ENCODE measurements around the gene PPP2CA.
"Not testable (repeated sequence)": the region's sequence is repeated elsewhere in the genome, so short reads cannot be mapped to it uniquely, and the experiment has no call there.

Gene PPP2CA

DNA sequence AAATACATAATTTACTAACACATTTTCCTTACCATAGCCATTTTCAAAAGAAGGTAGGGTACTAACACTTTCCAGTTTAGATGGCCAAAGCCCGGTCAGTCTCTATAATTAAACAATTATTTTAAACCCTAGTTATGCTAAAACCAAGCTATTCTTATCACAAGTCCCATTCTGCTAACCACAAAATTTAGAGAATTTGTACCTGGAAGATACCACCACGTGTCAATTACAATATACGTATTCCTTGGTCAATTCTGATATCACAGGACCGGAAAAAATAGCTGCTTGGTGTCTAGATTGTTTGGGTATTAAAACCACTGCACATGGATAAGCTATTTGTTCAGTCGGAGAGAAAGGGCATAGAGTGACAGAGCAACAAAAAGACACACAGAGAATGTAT, 30.2 kb downstream of the PPP2CA start:
- DNase-seq (ENCODE audit: low read depth in 3 of 3): no peak

- no peak for DNase-seq (ENCODE audit: low read depth in 3 of 3)
Measured at GRCh38 chr5:134189031-134189430, 36.8 kb downstream of the PPP2CA start.

- DNase-seq (ENCODE audit: low read depth in 3 of 3): no peak
Measured at GRCh38 chr5:134188092-134188491, 37.8 kb downstream of the PPP2CA start.

DNA sequence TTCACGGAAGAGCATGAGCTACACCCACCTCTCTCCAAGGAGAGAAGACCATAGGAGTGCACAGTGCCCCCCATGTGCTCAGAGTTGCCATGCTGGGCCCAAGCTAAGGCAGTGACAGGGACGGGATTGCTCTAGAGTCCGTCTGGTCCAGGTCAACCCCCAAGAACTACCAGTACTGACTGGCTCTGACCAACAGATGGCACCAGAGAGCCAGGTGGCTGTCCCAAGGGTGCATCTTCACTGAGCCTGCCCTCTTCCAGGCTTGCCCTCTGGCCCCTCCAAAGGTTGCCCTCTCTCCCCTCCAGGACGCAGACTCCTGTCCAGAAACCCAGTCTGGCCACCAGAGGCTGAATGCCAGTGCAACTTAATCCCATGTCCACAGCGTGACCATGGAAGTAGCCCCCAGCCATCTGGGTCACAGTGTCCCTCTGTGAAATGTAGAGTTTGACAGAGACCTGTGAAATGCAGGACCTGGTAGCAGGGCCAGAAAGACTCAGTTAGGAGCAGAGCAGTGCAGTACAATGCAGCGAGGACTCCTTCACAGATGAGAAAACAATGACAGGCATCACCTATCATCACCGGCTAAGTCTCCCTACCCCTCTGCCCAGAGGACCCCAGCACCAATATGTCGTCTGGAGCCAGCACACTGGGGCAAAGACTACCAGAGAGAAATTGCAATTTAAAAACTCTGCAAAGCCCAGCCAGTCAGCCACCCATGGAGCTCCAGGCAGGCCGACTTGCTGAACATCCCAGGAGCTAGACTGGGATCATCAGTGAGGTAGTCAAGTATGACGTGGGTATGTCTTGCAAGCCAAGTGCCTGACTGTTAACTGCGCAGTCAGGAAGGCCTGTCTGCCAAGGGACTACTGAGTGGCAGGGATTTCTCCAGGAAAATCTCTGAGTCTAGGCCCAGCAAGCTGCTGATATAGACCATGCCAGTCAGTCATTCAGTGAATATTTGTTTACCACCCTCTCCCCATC, 41.4 kb downstream of the PPP2CA start:
- DNase-seq (ENCODE audit: low read depth in 3 of 3): peak; percentile 59 to 68 (median 67)

- DNase-seq (ENCODE audit: low read depth in 3 of 3): no peak
Measured at GRCh38 chr5:134183481-134183880, 42.4 kb downstream of the PPP2CA start.

DNA sequence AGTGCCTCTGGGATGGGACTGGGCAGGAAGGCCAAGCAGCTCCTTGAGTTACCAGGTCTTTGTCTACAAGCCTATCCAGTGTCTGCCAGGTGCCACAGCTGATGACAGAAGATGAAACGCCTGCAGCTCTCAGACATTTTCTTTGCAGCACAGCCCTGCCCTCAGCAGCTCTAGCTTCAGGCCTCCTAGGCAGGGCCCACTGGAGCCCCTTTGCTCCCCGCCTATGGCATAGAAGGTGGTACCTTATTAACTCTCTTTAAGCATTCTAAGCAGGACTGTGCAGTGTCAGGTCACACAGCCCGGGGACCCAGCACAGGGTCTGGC, 47.8 kb downstream of the PPP2CA start:
- no peak for DNase-seq (ENCODE audit: low read depth in 3 of 3)

- DNase-seq (ENCODE audit: low read depth in 3 of 3): no peak
Measured at GRCh38 chr5:134177369-134178095, 48.3 kb downstream of the PPP2CA start.

DNA sequence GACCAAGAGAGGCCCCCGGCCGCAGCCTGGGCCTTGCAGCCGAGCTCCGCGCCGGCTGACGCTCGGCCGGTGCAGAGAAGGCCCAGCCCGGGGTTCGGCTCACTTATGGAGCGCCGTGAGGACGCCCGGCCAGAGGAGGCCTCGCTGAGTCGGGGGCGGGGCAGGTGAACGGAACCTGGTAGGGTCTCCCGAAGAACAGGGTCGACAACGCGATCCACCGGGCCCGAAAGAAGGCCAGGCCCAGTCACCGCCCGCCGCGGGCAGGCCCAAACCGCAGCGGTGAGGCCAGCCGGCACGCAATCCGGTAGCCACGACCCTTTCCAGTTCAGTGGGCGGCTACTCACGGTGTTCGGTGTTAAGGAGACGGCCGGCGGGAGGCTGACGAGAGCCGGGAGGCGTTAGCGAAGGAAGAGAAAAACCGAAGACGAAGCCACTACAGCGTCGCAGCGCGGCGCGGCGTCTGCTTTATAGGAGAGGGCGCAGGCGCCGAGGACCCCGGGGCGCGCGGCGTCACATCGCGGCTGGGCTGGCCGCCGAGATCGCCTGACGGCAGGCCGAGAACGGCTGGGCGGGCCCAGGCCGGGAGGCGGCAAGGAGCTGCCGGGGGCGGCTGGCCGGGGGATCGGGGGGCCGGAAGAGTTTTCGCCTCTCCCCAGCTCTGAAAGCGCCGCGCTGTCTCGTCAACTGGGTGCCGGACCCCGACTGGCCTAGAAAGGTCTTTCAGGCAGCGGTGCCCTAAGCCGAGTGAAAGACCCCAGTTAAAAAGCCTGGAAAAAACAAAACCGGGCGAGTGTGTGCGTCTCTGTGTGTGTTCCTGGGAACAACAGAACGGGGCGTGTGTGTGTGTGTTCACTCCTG, 49.1 kb downstream of the PPP2CA start, which contains the start of gene SKP1:
TSS of gene SKP1 (minus strand) at position 440 of the 858 bp plus-strand sequence. CDS start 2,928 bp downstream, outside the sequence.
- DNase-seq (ENCODE audit: low read depth in 3 of 3): peak; percentile 70 to 77 (median 76)

DNA sequence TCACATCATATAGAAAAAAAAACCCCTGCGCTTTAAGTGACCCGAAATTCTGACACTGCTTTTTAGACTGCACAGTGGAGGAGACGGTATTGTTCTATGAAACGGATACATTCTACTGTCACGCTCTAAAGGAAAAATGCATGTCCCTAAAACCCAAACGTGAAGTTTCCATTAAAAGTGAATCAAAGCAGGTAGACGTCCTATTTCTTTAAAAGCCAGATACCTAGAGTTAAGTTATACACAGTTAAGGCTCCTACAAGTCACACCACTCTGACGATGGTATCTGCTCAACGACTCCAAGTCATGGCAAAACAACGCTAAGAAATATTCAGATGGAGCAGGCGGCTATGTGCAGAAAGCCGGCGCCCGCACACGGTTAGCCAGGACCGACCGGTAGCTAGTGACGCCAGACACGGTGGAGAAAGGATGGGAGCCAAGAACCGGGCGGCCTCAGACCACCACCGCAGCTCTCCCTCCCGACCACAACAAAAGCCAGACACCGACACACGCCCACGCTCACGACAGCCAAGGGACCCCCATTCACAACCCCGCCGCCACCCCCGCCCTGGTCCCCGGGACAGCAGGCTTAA, 49.9 kb downstream of the PPP2CA start:
- DNase-seq (ENCODE audit: low read depth in 3 of 3): peak in 1 of 3 donors; percentile 36

DNA sequence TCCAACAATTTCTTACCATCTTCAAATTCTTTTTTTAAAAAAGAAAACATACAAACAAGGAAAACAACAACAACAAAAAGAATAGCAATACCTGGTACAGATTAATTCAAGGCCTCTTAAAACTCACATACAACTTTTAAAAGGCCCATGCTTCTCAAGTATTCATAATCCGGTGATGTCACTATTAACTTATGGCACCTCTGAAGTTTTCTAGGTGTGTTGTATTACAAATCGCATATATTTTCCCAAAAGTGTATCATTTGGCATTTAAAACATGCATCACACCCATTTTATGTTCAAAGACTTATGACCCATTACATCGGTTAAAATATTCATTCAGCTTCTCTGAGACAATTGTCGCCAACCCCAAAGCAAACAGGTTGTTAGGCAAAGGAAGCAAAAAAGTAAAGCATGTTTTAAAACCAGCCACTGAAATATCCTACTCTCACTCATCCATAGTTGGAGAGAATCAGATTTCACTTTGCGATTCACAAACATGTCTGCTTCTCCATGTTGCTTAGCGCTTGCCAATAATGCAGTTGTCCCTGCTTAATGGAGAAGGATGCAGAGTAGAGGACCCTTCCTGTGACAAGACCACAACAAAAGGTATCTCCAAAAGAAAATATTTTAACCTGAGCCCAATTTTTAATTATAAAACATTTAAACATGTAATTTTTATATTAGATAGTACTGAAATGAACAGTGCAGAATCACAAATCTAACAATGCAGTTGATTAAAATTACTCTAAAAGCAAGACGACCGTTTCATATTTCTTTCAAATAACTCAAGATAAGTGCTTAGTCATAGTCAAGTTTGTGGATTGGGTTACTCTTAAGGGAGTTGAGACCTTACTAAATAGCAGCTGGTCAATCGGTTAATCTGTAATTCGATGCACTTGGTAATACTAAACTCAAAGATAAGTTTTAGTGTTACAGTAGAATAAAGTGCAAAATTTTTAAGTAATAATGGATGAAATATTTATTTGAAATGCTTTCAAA, 50.7 kb downstream of the PPP2CA start:
- DNase-seq (ENCODE audit: low read depth in 3 of 3): no peak

DNA sequence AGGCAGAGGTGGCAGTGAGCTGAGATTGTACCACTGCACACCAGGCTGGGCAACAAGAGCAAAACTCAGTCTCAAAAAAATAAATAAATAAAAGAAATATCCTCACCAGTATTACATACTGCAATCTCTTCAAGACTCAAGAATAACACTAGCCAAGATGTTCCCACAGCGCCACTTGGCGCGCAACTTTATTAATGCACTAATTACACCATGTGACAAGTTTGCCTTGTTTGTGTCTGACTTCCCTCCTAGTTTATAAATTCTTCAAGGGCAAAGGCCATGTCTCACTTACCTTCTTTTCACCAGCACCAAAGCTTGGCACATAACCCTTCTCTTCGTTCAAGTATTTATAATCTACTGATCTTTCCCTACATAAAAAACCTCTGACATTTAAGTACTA, 53.9 kb downstream of the PPP2CA start:
- DNase-seq (ENCODE audit: low read depth in 3 of 3): no peak

- no peak for DNase-seq (ENCODE audit: low read depth in 3 of 3)
Measured at GRCh38 chr5:134162592-134162991, 63.3 kb downstream of the PPP2CA start.

DNA sequence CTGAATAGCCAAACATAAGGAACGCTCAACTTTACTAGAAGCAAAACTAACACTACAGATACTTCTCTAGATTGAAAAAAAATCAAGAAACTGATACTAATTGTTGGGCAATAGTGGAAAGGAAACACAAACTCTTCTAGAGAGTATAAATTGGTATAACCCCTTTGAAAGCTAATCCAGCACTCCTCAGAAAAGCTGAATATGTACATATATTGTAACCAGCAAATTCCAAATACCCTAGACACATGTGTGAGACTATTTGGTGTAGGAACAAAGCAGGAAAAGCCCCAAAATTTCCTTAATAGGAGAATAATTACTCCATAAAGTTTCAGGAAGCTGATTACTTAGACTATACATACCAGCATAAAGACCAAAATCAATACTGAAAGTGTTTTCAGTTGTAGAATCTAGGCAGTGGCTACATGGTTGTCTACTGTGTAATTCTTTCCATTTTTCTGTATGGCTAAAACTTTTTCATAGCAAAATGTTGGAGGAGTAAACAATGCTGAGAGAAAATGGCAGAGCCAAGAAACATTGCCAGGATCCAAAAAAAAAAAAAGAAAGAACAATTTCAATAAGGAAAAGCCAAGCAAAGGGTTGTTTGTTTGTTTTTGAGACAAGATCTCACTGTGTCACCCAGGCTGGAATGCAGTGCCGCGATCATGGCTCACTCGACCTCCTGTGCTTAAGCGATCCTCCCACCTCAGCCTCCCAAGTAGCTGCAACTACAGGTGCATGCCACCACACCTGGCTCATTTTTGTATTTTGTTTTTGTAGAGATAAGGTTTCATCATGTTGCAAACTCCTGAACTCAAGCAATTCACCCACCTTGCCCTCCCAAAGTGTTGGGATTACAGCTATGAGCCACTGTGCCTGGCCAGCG, 64.1 kb downstream of the PPP2CA start:
- DNase-seq (ENCODE audit: low read depth in 3 of 3): no peak

DNA sequence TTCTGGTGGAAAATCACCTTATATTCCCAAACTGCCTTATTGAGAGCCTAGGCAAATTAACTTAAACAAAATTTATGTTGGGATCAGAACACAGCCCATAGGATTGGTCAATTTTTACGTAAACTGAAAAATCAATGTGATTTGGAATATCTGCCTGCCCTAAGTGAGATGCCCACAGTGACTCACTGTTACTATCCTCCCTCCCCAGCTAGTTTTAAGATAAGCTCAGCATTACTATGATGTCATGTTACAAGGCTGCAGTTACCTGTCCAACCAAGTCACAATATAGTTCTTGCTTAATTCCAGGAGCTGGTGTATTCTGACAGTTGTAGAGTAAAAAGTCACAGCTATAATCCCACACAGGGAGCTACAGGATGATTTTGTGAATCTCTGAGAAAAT, 72.2 kb downstream of the PPP2CA start:
- DNase-seq (ENCODE audit: low read depth in 3 of 3): no peak

DNA sequence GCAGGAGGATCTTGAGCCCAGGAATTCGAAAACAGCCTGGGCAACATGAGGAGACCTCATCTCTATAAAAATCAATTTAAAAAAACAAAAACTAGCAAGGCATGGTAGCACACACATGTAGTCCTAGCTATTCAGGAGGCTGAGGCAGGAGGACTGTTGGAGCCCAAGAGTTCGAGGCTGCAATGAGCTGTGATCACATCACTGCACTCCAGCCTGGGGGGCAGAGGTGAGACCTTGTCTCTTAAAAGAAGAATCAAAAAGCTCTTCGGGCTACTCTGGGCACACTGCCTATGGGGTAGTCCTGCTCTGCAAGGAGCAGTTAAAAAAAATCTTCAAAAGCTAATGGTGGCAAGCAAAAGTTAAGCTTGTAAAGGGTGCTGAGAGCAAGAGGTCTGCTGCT, 72.6 kb downstream of the PPP2CA start:
- no peak for DNase-seq (ENCODE audit: low read depth in 3 of 3)

GRCh38 chr5:134152173-134152832, 73.6 kb downstream of the PPP2CA start:
- DNase-seq (ENCODE audit: low read depth in 3 of 3): not testable (repeated sequence)

DNA sequence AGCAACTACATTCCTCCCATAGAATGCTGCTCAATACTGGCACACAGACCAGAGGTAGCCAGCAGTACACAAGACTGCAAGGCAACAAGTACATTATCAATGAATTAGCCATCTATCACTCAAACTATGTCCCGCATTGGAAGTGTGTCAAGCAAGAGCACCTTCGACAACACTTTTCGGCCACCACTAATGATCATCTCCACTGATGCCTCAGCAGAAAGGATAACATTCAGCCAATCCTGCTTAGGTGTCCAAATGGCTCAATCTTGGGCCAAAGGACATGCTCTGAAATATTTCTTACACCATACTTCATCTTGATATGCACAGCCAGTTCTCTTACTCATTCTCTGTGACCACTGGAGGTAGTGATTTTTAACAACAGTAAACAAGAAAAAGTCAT, 74.2 kb downstream of the PPP2CA start:
- no peak for DNase-seq (ENCODE audit: low read depth in 3 of 3)

DNA sequence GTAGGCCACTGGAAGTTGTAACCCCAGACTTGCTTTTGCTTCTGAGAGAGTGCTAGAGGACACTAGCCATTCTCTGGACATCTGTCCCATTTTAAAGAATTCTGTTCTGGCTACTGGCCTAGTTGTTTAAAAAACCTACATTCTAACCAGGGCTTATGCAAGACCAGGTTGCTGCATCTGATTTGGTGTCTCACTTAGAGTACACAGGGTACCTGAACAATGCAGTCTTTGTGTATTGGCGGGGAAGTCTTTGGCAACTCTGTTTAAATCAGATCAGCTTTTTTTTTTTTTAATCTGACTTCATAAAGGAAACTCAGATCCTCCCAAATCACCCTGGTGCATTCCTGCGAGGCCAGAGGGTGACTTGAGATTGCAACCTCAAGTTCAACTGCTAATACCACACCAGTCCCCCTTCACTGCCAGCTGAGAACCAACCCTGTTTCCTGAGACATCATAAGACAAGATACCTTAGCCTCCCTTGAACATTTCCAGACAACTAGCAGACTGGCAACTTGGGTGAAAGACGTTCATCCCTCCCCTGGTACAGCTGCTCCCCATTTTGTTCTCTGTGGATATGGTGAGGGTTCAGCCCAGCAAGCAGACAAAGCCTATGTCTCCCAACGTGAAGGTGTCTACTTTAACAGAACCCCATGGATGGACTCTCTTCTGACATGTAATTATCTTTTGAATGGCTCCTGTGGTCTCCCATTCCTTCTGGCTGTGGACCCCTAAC, 76.1 kb downstream of the PPP2CA start:
- DNase-seq (ENCODE audit: low read depth in 3 of 3): no peak
